B cell (primary cell): Measurements from ENCODE around the gene F12. TPM values are rescaled to one million over a fixed set of nuclear protein-coding genes. Genes with fewer than 3 reads are reported as not detected.
"Not testable (repeated sequence)": the region's sequence is repeated elsewhere in the genome, so short reads cannot be mapped to it uniquely, and the experiment has no call there.

Experiments
- ATAC-seq: fragments of 200-7000 bp; cut with Tn5 transposase; one replicate; pipeline ENCODE4 v1.10.0; 2021; ENCODE audit warnings: low read depth, mild to moderate bottlenecking, moderate number of reproducible peaks, moderate library complexity
- CTCF ChIA-PET: fragments of 350-600 bp; sonication (Branson Sonifier 250); formaldehyde crosslinking; loops from one replicate; lab custom pipeline; 2021; ENCODE audit warnings: antibody characterized with exemption, inconsistent platforms; lab: Charles Lee
- POLR2A ChIA-PET: fragments of 350-600 bp; sonication (Branson Sonifier 250); formaldehyde crosslinking; loops from one replicate; lab custom pipeline; 2021; ENCODE audit warnings: antibody characterized with exemption; lab: Charles Lee
- DNase-seq: peaks from one replicate; pipeline ENCODE4 v3.0.0; 2013
- H2AFZ ChIP-seq: 2 replicates; pipeline ENCODE4 v1.6.1; 2012; ENCODE audit warnings: mild to moderate bottlenecking, low read depth, low read length; ENCODE audit not compliant: insufficient read depth, poor library complexity, severe bottlenecking
- H3K27ac ChIP-seq, 2 donors: 1 replicate in 1 of 2; 2 replicates in 1 of 2; pipeline ENCODE4 v1.5.1; 2012 to 2013; ENCODE audit warnings: low read length in 2 of 2, mild to moderate bottlenecking in 2 of 2, moderate library complexity in 1 of 2
- H3K27me3 ChIP-seq, 4 experiments: fragments of 200-600 bp in 1 of 4; sonication (generic) in 1 of 4; replicated peaks in 1 of 4; 1 replicate in 2 of 4; 2 replicates in 2 of 4; pipeline versions ENCODE4 v1.6.1 to v1.7.0; 2013 to 2016; ENCODE audit warnings: low read length in 3 of 4, mild to moderate bottlenecking in 2 of 4, mixed read lengths in 1 of 4, moderate library complexity in 1 of 4; ENCODE audit not compliant: insufficient read depth in 4 of 4, control insufficient read depth in 3 of 4; ENCODE audit errors: control extremely low read depth in 1 of 4
- H3K36me3 ChIP-seq, 2 experiments: replicated peaks in 1 of 2; 1 replicate in 1 of 2; 2 replicates in 1 of 2; pipeline versions ENCODE4 v1.6.1 to v1.7.1; 2013; ENCODE audit warnings: low read length in 1 of 2; ENCODE audit not compliant: insufficient read depth in 2 of 2, control insufficient read depth in 1 of 2; ENCODE audit errors: control extremely low read depth in 1 of 2, extremely low read depth in 1 of 2
- H3K4me1 ChIP-seq, 2 donors: fragments of 200-600 bp in 1 of 2; sonication (generic) in 1 of 2; 1 replicate in 1 of 2; 2 replicates in 1 of 2; pipeline versions ENCODE4 v1.5.1 to v1.6.1; 2013 to 2017; ENCODE audit warnings: low read length in 2 of 2; ENCODE audit not compliant: control insufficient read depth in 2 of 2, insufficient read depth in 2 of 2
- H3K4me2 ChIP-seq: replicated peaks from 2 replicates; pipeline ENCODE3; 2012; ENCODE audit warnings: mild to moderate bottlenecking, low read depth, low read length; ENCODE audit not compliant: poor library complexity, severe bottlenecking
- H3K4me3 ChIP-seq, 5 experiments: fragments of 200-600 bp in 1 of 5; sonication (generic) in 1 of 5; 1 replicate in 3 of 5; 2 replicates in 2 of 5; pipeline versions ENCODE4 v1.5.1 to v1.7.0; 2011 to 2016; ENCODE audit warnings: low read length in 4 of 5, mild to moderate bottlenecking in 4 of 5, low read depth in 2 of 5, control low read depth in 1 of 5, moderate library complexity in 1 of 5; ENCODE audit not compliant: insufficient read depth in 1 of 5; ENCODE audit errors: control extremely low read depth in 1 of 5, extremely low read depth in 1 of 5
- H3K79me2 ChIP-seq: fragments of 200-600 bp; sonication (generic); one replicate; pipeline ENCODE4 v1.6.0; 2016; ENCODE audit warnings: low read length; ENCODE audit not compliant: control insufficient read depth, insufficient read depth
- H3K9ac ChIP-seq: fragments of 200-600 bp; sonication (generic); 2 replicates; pipeline ENCODE4 v1.6.1; 2017; ENCODE audit warnings: mild to moderate bottlenecking, low read length, moderate library complexity
- H3K9me3 ChIP-seq, 3 donors: one replicate each; pipeline versions ENCODE4 v1.6.1 to v1.7.1; 2013; ENCODE audit warnings: low read length in 2 of 3; ENCODE audit not compliant: control insufficient read depth in 2 of 3, insufficient read depth in 1 of 3; ENCODE audit errors: control extremely low read depth in 1 of 3
- H4K20me1 ChIP-seq: 2 replicates; pipeline ENCODE4 v1.6.0; 2012; ENCODE audit warnings: mild to moderate bottlenecking, low read length; ENCODE audit not compliant: insufficient read depth, control insufficient read depth, poor library complexity, severe bottlenecking
- H3K27ac Mint-ChIP-seq: one replicate; pipeline ENCODE4 v1.8.0; 2021; ENCODE audit warnings: mixed read lengths
- H3K27me3 Mint-ChIP-seq: one replicate; pipeline ENCODE4 v1.8.0; 2021; ENCODE audit warnings: mixed read lengths
- H3K4me1 Mint-ChIP-seq: one replicate; pipeline ENCODE4 v1.8.0; 2021; ENCODE audit warnings: mixed read lengths
- H3K4me3 Mint-ChIP-seq: one replicate; pipeline ENCODE4 v1.8.0; 2021; ENCODE audit warnings: mixed read lengths
- H3K9me3 Mint-ChIP-seq: one replicate; pipeline ENCODE4 v1.8.0; 2022; ENCODE audit warnings: mixed read lengths; ENCODE audit not compliant: insufficient read depth
- CTCF ChIP-seq: fragments of 200-600 bp; IDR thresholded peaks from one replicate; pipeline ENCODE4 v1.8.0; 2022; ENCODE audit warnings: antibody characterized with exemption, mild to moderate bottlenecking
- EZH2 ChIP-seq: IDR thresholded peaks from 2 replicates; pipeline ENCODE4 v1.6.1; 2012; ENCODE audit warnings: borderline replicate concordance, low read depth, mild to moderate bottlenecking, moderate library complexity, low read length; ENCODE audit not compliant: insufficient read depth, poor library complexity, severe bottlenecking
- WGBS: methylation state at CpG from one replicate; pipeline ENCODE4 v1.1.5; 2013; ENCODE audit warnings: missing lambda C conversion rate; ENCODE audit not compliant: insufficient coverage; 5-methylcytosine and 5-hydroxymethylcytosine counted together
- intact Hi-C: fragments of 100-400 bp; cut with micrococcal nuclease; formaldehyde crosslinking; loops from one replicate; pipeline ENCODE4 v1.10.0; 2022
- polyA plus RNA-seq: library from polyadenylated mRNA; depleted of rRNA; stranded (reverse); fragments of >200 nt; gene quantifications from 2 replicates; pipeline ENCODE4 v1.2.3, GENCODE V29; 2012
- total RNA-seq, 2 donors: library from RNA; stranded (reverse); fragments of 120-200 nt in 1 of 2; gene quantifications; 1 replicate in 1 of 2; 2 replicates in 1 of 2; pipeline versions ENCODE4 v1.2.3 to v1.2.4, GENCODE V29; 2013 to 2022

F12 gene
- total and polyA plus RNA-seq, 2 donors (not counting 1 experiment from before 2014, with no cell fraction given): 3.1 TPM; not detected in 1

- peaks cover 57 to 74% of the 10 kb centered on the region in 2 donors for H3K4me1 ChIP-seq
- peak overlapping the region; percentile 39 to 50 for H3K27ac ChIP-seq
- no peaks in the 10 kb centered on the region for H3K27me3 Mint-ChIP-seq
- H3K79me2 ChIP-seq: peaks cover 87% of the 10 kb centered on the region
- H3K4me3 ChIP-seq: peak overlapping the region in 1 of 5 experiments; percentile 52
- no peaks in the 10 kb centered on the region for H3K9me3 Mint-ChIP-seq
- no peak overlapping the region for H3K9ac ChIP-seq
- H3K4me1 Mint-ChIP-seq: peaks cover 74% of the 10 kb centered on the region
- peak overlapping the region; percentile 81 for H3K4me2 ChIP-seq
- peaks cover 0 to 28% of the 10 kb centered on the region in 2 experiments for H3K36me3 ChIP-seq
- peak; percentile 64 for DNase-seq
- ChIA-PET POLR2A (interaction anchor here (0.5 to 2.5 kb wide), 3 partner anchors 9 to 40 kb away, joined by 4 to 14 read pairs (median 8); partner anchors contain the start of gene LMAN2), CTCF (interaction anchor here (0.7 to 2.8 kb wide), 12 partner anchors 7 to 96 kb away, joined by 3 to 16 read pairs (median 3); partner anchors contain the start of gene LMAN2)
- H3K27ac Mint-ChIP-seq: peak overlapping the region; percentile 93
- 5% methylated on average over 4 of the region's 6 CpGs for WGBS
- no peak overlapping the region for H2AFZ ChIP-seq
- intact Hi-C loops: no loop called here
- peak; percentile 34 for ATAC-seq
- no peak for TF ChIP-seq EZH2
- TF ChIP-seq CTCF: peak; percentile 16
- no peaks in the 10 kb centered on the region for H3K27me3 ChIP-seq
- peaks cover 83% of the 10 kb centered on the region for H4K20me1 ChIP-seq
- H3K4me3 Mint-ChIP-seq: peak overlapping the region; percentile 86
- H3K9me3 ChIP-seq: no peaks in the 10 kb centered on the region
Measured at GRCh38 chr5:177361418-177362291, 47.7 kb downstream of the F12 start.

- peaks cover 79% of the 10 kb centered on the region for H3K4me1 Mint-ChIP-seq
- Histone ChIP-seq H3K4me2 (peak overlapping the region; percentile 81), H4K20me1 (peaks cover 73% of the 10 kb centered on the region), H3K4me1 (peaks cover 64 to 82% of the 10 kb centered on the region in 2 donors), H3K36me3 (peaks cover 0 to 20% of the 10 kb centered on the region in 2 experiments), H3K27ac (peak overlapping the region in 1 of 2 donors; percentile 50), H3K79me2 (peaks cover 79% of the 10 kb centered on the region)
- H3K27me3 ChIP-seq, H3K9me3 Mint-ChIP-seq, DNase-seq, intact Hi-C loops, H3K4me3 Mint-ChIP-seq, H3K9ac ChIP-seq, H3K27me3 Mint-ChIP-seq, ATAC-seq, H3K9me3 ChIP-seq, H3K4me3 ChIP-seq, H2AFZ ChIP-seq: not testable (repeated sequence)
- peak overlapping the region; percentile 93 for H3K27ac Mint-ChIP-seq
- ChIA-PET POLR2A (interaction anchor here (1.1 to 2.5 kb wide), 3 partner anchors 8 to 10 kb away, joined by 4 to 14 read pairs (median 8); partner anchors contain the start of gene LMAN2), CTCF (interaction anchor here (0.9 to 2.8 kb wide), 7 partner anchors 8 to 51 kb away, joined by 3 to 16 read pairs (median 4); partner anchors contain the start of gene LMAN2)
- 96% methylated on average over 6 of the region's 7 CpGs for WGBS
Measured at GRCh38 chr5:177360740-177361139, 48.6 kb downstream of the F12 start.
